Stomach (tissue), 9 donors: ENCODE data around the gene ZNF687. TPM values are rescaled to one million over a fixed set of nuclear protein-coding genes. Genes with fewer than 3 reads are reported as not detected.

Source experiments
- DNase-seq, 2 donors: peaks; one replicate each; pipeline versions ENCODE4 v3.0.0 to v3.0.0-alpha.2; 2013 to 2019
- H3K27ac ChIP-seq, 5 donors: fragments of 200-600 bp in 4 of 5; sonication (generic) in 4 of 5; one replicate each; pipeline ENCODE4 v1.5.1; 2013 to 2019; ENCODE audit warnings: mild to moderate bottlenecking in 1 of 5, moderate library complexity in 1 of 5
- H3K27me3 ChIP-seq, 3 donors: fragments of 200-600 bp; sonication (generic); one replicate each; pipeline ENCODE4 v1.5.1; 2017 to 2019; ENCODE audit warnings: mixed run types in 1 of 3
- H3K36me3 ChIP-seq, 4 donors: fragments of 200-600 bp; sonication (generic); 1 replicate in 3 of 4; 2 replicates in 1 of 4; pipeline ENCODE4 v1.5.1; 2016 to 2019
- H3K4me1 ChIP-seq, 4 donors: fragments of 200-600 bp; sonication (generic); one replicate each; pipeline ENCODE4 v1.5.1; 2016 to 2019
- H3K4me3 ChIP-seq, 4 donors: fragments of 200-600 bp; sonication (generic) in 3 of 4; one replicate each; pipeline ENCODE4 v1.5.1; 2016 to 2019; ENCODE audit warnings: mild to moderate bottlenecking in 1 of 4
- H3K9me3 ChIP-seq, 4 donors: fragments of 200-600 bp; sonication (generic); one replicate each; pipeline ENCODE4 v1.5.1; 2016 to 2019
- CTCF ChIP-seq, 7 experiments: fragments of 450-650 bp in 4 of 7; fragments of 200-600 bp in 3 of 7; sonication (generic) in 3 of 7; IDR thresholded peaks; one replicate each; pipeline ENCODE4 v1.5.1; 2016 to 2019; ENCODE audit warnings: antibody characterized with exemption in 7 of 7, control low read depth in 2 of 7, mild to moderate bottlenecking in 1 of 7
- EP300 ChIP-seq: sonication (generic); formaldehyde crosslinking; IDR thresholded peaks from one replicate; pipeline ENCODE4 v1.6.1; 2017; ENCODE audit warnings: antibody characterized with exemption
- POLR2A ChIP-seq, 4 donors: fragments of 450-650 bp; IDR thresholded peaks; one replicate each; pipeline ENCODE4 v1.6.1; 2016; ENCODE audit warnings: antibody characterized with exemption in 4 of 4, control low read depth in 2 of 4, mild to moderate bottlenecking in 1 of 4, moderate library complexity in 1 of 4
- POLR2AphosphoS5 ChIP-seq, 3 donors: sonication (generic); formaldehyde crosslinking; IDR thresholded peaks; one replicate each; pipeline ENCODE4 v1.6.1; 2016; ENCODE audit warnings: antibody characterized with exemption in 3 of 3
- WGBS, 5 donors: extraction: QIAGEN DNeasy Blood & Tissue Kit in 3 of 5; methylation state at CpG; one replicate each; pipeline versions ENCODE4 v1.1.5 to v1.1.7; 2013 to 2018; 5-methylcytosine and 5-hydroxymethylcytosine counted together
- intact Hi-C: fragments of 100-400 bp; cut with DNase I; formaldehyde crosslinking; loops from one replicate; pipeline ENCODE4 v1.15.1; 2023; ENCODE audit warnings: low total_unique reads
- polyA plus RNA-seq, 3 donors: library from polyadenylated mRNA; stranded (reverse); fragments of 200-250 nt; gene quantifications; one replicate each; pipeline ENCODE4 v1.2.3, GENCODE V29; 2013
- total RNA-seq, 5 donors: library from RNA; depleted of rRNA; stranded (reverse); fragments of >200 nt; gene quantifications; one replicate each; pipeline versions ENCODE4 v1.1.0 to v1.2.3, GENCODE V29; 2014 to 2016
- donor health status: healthy with polysubstance abuse.
- donor health status: Bipolar disorder and iron deficiency.
- donor health status: healthy.

ZNF687 gene
- total and polyA plus RNA-seq, 8 donors = 6.8 to 59.6 (median 14.5) TPM

GRCh38 chr1:151282883-151283725 is 1.0 kb downstream of the ZNF687 start:
- H3K27ac ChIP-seq = peak overlapping the region; percentile 92 to 100 (median 97)
- peaks cover 16 to 31% (median 25%) of the 10 kb centered on the region in 4 donors for H3K4me1 ChIP-seq
- peak overlapping the region; percentile 68 to 92 (median 74) for H3K4me3 ChIP-seq
- H3K9me3 ChIP-seq = no peaks in the 10 kb centered on the region
- intact Hi-C loops = no loop called here
- 2 to 6% (median 4%) methylated on average over 27 to 44 of the region's 44 CpGs for WGBS, 5 donors
- H3K27me3 ChIP-seq = no peaks in the 10 kb centered on the region
- peaks cover 22 to 34% (median 34%) of the 10 kb centered on the region in 4 donors for H3K36me3 ChIP-seq
- DNase-seq = peak; percentile 35 to 63
- no peak for TF ChIP-seq POLR2AphosphoS5 (IDR thresholded peaks at IDR 0.05)
- no peak for TF ChIP-seq CTCF (IDR thresholded peaks at IDR 0.05)
- TF ChIP-seq EP300 = no peak
- TF ChIP-seq POLR2A (IDR thresholded peaks at IDR 0.05) = no peak

- TF ChIP-seq POLR2A (IDR thresholded peaks at IDR 0.05) (no peak), POLR2AphosphoS5 (IDR thresholded peaks at IDR 0.05) (no peak), EP300 (no peak), CTCF (IDR thresholded peaks at IDR 0.05) (no peak)
- DNase-seq = no peak
- Histone ChIP-seq H3K36me3 (peaks cover 32 to 44% (median 44%) of the 10 kb centered on the region in 4 donors), H3K27me3 (no peaks in the 10 kb centered on the region), H3K9me3 (no peaks in the 10 kb centered on the region), H3K27ac (peak overlapping the region in 4 of 5 donors; percentile 92 to 100 (median 98)), H3K4me1 (peaks cover 16 to 40% (median 29%) of the 10 kb centered on the region in 4 donors), H3K4me3 (peak overlapping the region in 3 of 4 donors; percentile 68 to 92 (median 79))
- intact Hi-C loops = no loop called here
- WGBS, 5 donors = 46 to 61% (median 51%) methylated on average over 2 of the region's 2 CpGs
Measured at GRCh38 chr1:151284013-151284577, 2.0 kb downstream of the ZNF687 start.

- H3K4me1 ChIP-seq = peaks cover 12 to 44% (median 28%) of the 10 kb centered on the region in 4 donors
- no peak for TF ChIP-seq POLR2A (IDR thresholded peaks at IDR 0.05)
- intact Hi-C loops = no loop called here
- H3K9me3 ChIP-seq = no peaks in the 10 kb centered on the region
- peaks cover 57 to 71% (median 71%) of the 10 kb centered on the region in 4 donors for H3K36me3 ChIP-seq
- H3K27ac ChIP-seq = no peak overlapping the region
- H3K4me3 ChIP-seq = no peak overlapping the region
- DNase-seq = no peak
- H3K27me3 ChIP-seq = no peaks in the 10 kb centered on the region
- WGBS, 5 donors = 82 to 90% (median 88%) methylated on average over 9 to 10 of the region's 10 CpGs
Measured at GRCh38 chr1:151286619-151287340, 4.7 kb downstream of the ZNF687 start.

GRCh38 chr1:151287341-151287699 is 5.2 kb downstream of the ZNF687 start:
- 79 to 100% (median 88%) methylated on average over 3 to 7 of the region's 7 CpGs for WGBS, 5 donors
- no peak for DNase-seq
- peaks cover 63 to 77% (median 76%) of the 10 kb centered on the region in 4 donors for H3K36me3 ChIP-seq

More at GRCh38 chr1:151287341-151287699, 5.2 kb downstream of the ZNF687 start:
- Histone ChIP-seq H3K27me3 (no peaks in the 10 kb centered on the region), H3K9me3 (no peaks in the 10 kb centered on the region), H3K27ac (no peak overlapping the region), H3K4me3 (no peak overlapping the region), H3K4me1 (peaks cover 12 to 44% (median 27%) of the 10 kb centered on the region in 4 donors)
- TF ChIP-seq EP300 = no peak
- intact Hi-C loops = no loop called here
